ENCODE measurements around the gene NNMT.

Gene NNMT

DNA sequence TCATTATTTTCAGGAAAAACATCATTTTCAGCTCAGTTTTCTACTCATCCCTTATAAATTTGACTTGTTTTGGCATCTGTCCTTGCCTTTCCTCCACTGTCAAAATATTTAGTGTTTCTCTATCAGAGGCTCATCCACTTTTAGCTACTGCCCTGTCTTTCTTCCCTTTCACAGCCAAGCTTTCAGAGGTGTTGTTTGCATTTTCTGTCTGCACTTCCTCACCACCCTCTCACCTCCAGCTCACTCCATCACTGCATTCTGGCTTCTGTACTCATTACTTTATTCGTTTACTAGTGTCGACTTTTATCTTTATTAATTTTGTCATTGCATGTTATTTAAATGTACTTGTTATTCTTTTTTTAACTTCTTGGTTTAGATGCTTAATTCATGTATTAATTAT, 26.7 kb upstream of the NNMT start:
- H3K79me2 ChIP-seq (ENCODE audit: control insufficient read depth, low read length) = no peaks in the 10 kb centered on the region
- no peak for TF ChIP-seq EZH2phosphoT487 (IDR thresholded peaks at IDR 0.05; ENCODE audit: borderline replicate concordance, low read length)
- TF ChIP-seq, protein P1, sequence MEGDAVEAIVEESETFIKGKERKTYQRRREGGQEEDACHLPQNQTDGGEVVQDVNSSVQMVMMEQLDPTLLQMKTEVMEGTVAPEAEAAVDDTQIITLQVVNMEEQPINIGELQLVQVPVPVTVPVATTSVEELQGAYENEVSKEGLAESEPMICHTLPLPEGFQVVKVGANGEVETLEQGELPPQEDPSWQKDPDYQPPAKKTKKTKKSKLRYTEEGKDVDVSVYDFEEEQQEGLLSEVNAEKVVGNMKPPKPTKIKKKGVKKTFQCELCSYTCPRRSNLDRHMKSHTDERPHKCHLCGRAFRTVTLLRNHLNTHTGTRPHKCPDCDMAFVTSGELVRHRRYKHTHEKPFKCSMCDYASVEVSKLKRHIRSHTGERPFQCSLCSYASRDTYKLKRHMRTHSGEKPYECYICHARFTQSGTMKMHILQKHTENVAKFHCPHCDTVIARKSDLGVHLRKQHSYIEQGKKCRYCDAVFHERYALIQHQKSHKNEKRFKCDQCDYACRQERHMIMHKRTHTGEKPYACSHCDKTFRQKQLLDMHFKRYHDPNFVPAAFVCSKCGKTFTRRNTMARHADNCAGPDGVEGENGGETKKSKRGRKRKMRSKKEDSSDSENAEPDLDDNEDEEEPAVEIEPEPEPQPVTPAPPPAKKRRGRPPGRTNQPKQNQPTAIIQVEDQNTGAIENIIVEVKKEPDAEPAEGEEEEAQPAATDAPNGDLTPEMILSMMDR (IDR thresholded peaks at IDR 0.05; ENCODE audit: low read depth, low read length, poor library complexity, severe bottlenecking) = no peak
- H3K27me3 ChIP-seq (ENCODE audit: control insufficient read depth, low read length) = peaks cover 18% of the 10 kb centered on the region; the same call in 1 of the 2 replicates
- no peak overlapping the region for H3K27ac ChIP-seq (ENCODE audit: low read depth, low read length)
- no peaks in the 10 kb centered on the region for H3F3A ChIP-seq (ENCODE audit: control insufficient read depth, insufficient read depth)
- H4K20me1 ChIP-seq (ENCODE audit: control insufficient read depth, insufficient read depth, low read depth, low read length) = no peaks in the 10 kb centered on the region
- H3K9me3 ChIP-seq (ENCODE audit: control insufficient read depth, insufficient read depth, low read length) = no peaks in the 10 kb centered on the region
- no peak overlapping the region for H3K4me3 ChIP-seq (ENCODE audit: low read length)
- no peaks in the 10 kb centered on the region for H3K4me1 ChIP-seq (ENCODE audit: control insufficient read depth, low read length)
- no peaks in the 10 kb centered on the region for H3K9me2 ChIP-seq (replicated peaks; ENCODE audit: control insufficient read depth, low read length)
- H3K36me3 ChIP-seq (ENCODE audit: control insufficient read depth, low read length) = no peaks in the 10 kb centered on the region
- H3K4me2 ChIP-seq (ENCODE audit: low read length) = no peak overlapping the region

DNA sequence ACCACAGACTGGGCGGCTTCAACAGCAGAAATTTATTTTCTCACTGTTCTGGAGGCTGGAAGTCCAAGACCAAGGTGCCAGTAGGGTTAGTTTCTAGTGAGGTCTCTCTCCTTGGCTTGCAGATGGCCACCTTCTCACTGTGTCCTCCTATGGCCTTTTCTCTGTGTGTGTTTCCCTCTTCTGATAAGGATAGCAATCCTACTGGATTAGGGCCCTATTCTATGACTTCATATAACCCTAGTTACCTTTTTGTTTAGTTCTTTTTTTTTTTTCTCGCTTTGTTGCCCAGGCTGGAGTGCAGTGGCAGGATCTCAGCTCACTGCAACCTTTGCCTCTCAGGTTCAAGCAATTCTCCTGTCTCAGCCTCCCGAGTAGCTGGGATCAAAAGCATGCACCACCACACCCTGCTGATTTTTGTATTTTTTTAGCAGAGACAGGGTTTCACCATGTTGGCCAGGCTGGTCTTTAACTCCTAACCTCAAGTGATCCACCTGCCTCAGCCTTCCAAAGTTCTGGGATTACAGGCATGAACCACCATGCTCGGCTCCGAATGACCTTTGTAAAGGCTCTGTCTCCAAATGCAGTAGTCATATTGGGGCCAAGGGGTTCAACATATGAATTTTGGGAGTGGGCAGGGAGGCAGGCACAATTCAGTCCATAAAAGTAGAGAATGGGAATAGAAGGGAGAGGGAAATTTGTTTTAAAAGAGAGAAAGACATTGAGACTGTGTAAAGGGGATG, 25.5 kb upstream of the NNMT start:
- TF ChIP-seq, protein P1 (IDR thresholded peaks at IDR 0.05; ENCODE audit: low read depth, low read length, poor library complexity, severe bottlenecking) = no peak
- TF ChIP-seq EZH2phosphoT487 (IDR thresholded peaks at IDR 0.05; ENCODE audit: borderline replicate concordance, low read length) = no peak
- Histone ChIP-seq H4K20me1 (ENCODE audit: control insufficient read depth, insufficient read depth, low read depth, low read length) (no peaks in the 10 kb centered on the region), H3K79me2 (ENCODE audit: control insufficient read depth, low read length) (no peaks in the 10 kb centered on the region), H3K9me2 (replicated peaks; ENCODE audit: control insufficient read depth, low read length) (no peaks in the 10 kb centered on the region), H3K9me3 (ENCODE audit: control insufficient read depth, insufficient read depth, low read length) (no peaks in the 10 kb centered on the region), H3K4me2 (ENCODE audit: low read length) (no peak overlapping the region), H3F3A (ENCODE audit: control insufficient read depth, insufficient read depth) (no peaks in the 10 kb centered on the region), H3K36me3 (ENCODE audit: control insufficient read depth, low read length) (no peaks in the 10 kb centered on the region), H3K27me3 (ENCODE audit: control insufficient read depth, low read length) (peaks cover 17% of the 10 kb centered on the region; the same call in 1 of the 2 replicates), H3K27ac (ENCODE audit: low read depth, low read length) (no peak overlapping the region), H3K4me1 (ENCODE audit: control insufficient read depth, low read length) (no peaks in the 10 kb centered on the region), H3K4me3 (ENCODE audit: low read length) (no peak overlapping the region)

DNA sequence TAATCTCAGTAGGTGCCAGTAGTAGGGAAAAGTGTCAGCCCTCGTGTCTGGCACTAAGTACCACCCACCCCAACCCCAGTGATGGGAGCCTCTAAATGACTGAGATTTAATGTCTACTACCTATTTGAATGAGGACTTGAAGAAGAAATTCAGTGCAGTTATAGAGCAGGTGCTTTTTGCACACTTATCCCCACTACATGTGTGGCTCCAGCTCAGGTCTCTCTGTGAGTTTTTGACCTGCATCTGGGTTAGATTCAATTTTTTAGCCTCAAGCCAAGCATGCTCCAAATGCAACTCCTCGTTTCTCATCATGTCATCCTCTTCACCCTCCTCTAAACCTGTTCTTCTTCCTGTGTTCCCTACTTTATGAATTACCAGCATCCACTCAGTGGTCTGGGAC, 24.9 kb upstream of the NNMT start:
- Histone ChIP-seq H3K27me3 (ENCODE audit: control insufficient read depth, low read length) (peaks cover 17% of the 10 kb centered on the region; the same call in 1 of the 2 replicates), H3K4me1 (ENCODE audit: control insufficient read depth, low read length) (no peaks in the 10 kb centered on the region), H3K36me3 (ENCODE audit: control insufficient read depth, low read length) (no peaks in the 10 kb centered on the region), H3K27ac (ENCODE audit: low read depth, low read length) (no peak overlapping the region), H3K4me3 (ENCODE audit: low read length) (no peak overlapping the region), H3F3A (ENCODE audit: control insufficient read depth, insufficient read depth) (no peaks in the 10 kb centered on the region), H3K9me3 (ENCODE audit: control insufficient read depth, insufficient read depth, low read length) (no peaks in the 10 kb centered on the region), H3K79me2 (ENCODE audit: control insufficient read depth, low read length) (no peaks in the 10 kb centered on the region), H4K20me1 (ENCODE audit: control insufficient read depth, insufficient read depth, low read depth, low read length) (no peaks in the 10 kb centered on the region), H3K4me2 (ENCODE audit: low read length) (no peak overlapping the region), H3K9me2 (replicated peaks; ENCODE audit: control insufficient read depth, low read length) (no peaks in the 10 kb centered on the region)
- TF ChIP-seq, protein P1 (IDR thresholded peaks at IDR 0.05; ENCODE audit: low read depth, low read length, poor library complexity, severe bottlenecking) = no peak
- no peak for TF ChIP-seq EZH2phosphoT487 (IDR thresholded peaks at IDR 0.05; ENCODE audit: borderline replicate concordance, low read length)
